Mesendoderm (in vitro differentiated cells): ENCODE results near the gene SPDYE16.
"Not testable (repeated sequence)": the region's sequence is repeated elsewhere in the genome, so short reads cannot be mapped to it uniquely, and the experiment has no call there.

Source experiments
- DNase-seq: peaks from one replicate; pipeline ENCODE4 v3.0.0; 2013
- H2AK5ac ChIP-seq: 2 replicates; pipeline ENCODE4 v1.6.1; 2013; ENCODE audit warnings: low read length, inconsistent platforms
- H2BK120ac ChIP-seq: 2 replicates; pipeline ENCODE4 v1.6.1; 2013; ENCODE audit warnings: low read depth, mild to moderate bottlenecking, low read length, moderate library complexity, mixed read lengths
- H2BK15ac ChIP-seq: replicated peaks from 2 replicates; pipeline ENCODE4 v1.6.1; 2013; ENCODE audit warnings: low read depth, mild to moderate bottlenecking, moderate library complexity
- H2BK5ac ChIP-seq: 2 replicates; pipeline ENCODE4 v1.6.1; 2013; ENCODE audit warnings: low read length, inconsistent platforms
- H3K18ac ChIP-seq: 2 replicates; pipeline ENCODE4 v1.6.1; 2013; ENCODE audit warnings: mild to moderate bottlenecking, low read length, mixed read lengths
- H3K23ac ChIP-seq: one replicate; pipeline ENCODE4 v1.6.1; 2013; ENCODE audit warnings: low read length
- H3K27ac ChIP-seq: 2 replicates; pipeline ENCODE4 v1.5.1; 2013; ENCODE audit warnings: low read depth, mild to moderate bottlenecking, inconsistent platforms, low read length, moderate library complexity
- H3K27me3 ChIP-seq: 2 replicates; pipeline ENCODE4 v1.6.1; 2013; ENCODE audit warnings: low read length, control low read depth, mild to moderate bottlenecking, inconsistent platforms; ENCODE audit not compliant: insufficient read depth, poor library complexity
- H3K36me3 ChIP-seq: 2 replicates; pipeline ENCODE4 v1.6.1; 2013; ENCODE audit warnings: low read length, inconsistent platforms; ENCODE audit not compliant: control insufficient read depth, insufficient read depth
- H3K4ac ChIP-seq: one replicate; pipeline ENCODE4 v1.6.1; 2013; ENCODE audit warnings: low read depth, mild to moderate bottlenecking, low read length, moderate library complexity
- H3K4me1 ChIP-seq: 2 replicates; pipeline ENCODE4 v1.6.1; 2013; ENCODE audit warnings: low read depth, low read length, inconsistent platforms; ENCODE audit not compliant: control insufficient read depth
- H3K4me2 ChIP-seq: 2 replicates; pipeline ENCODE4 v1.6.1; 2013; ENCODE audit warnings: low read length
- H3K4me3 ChIP-seq: 2 replicates; pipeline ENCODE4 v1.5.1; 2013; ENCODE audit warnings: mild to moderate bottlenecking, low read length
- H3K56ac ChIP-seq: one replicate; pipeline ENCODE4 v1.6.1; 2013; ENCODE audit warnings: low read length
- H3K79me1 ChIP-seq: 2 replicates; pipeline ENCODE4 v1.6.1; 2013; ENCODE audit warnings: low read length, inconsistent platforms
- H3K79me2 ChIP-seq: 2 replicates; pipeline ENCODE4 v1.6.1; 2013; ENCODE audit warnings: mild to moderate bottlenecking, low read length; ENCODE audit not compliant: control insufficient read depth, insufficient read depth
- H3K9ac ChIP-seq: 2 replicates; pipeline ENCODE4 v1.6.1; 2013; ENCODE audit warnings: low read length, inconsistent platforms
- H4K5ac ChIP-seq: one replicate; pipeline ENCODE4 v1.6.1; 2013; ENCODE audit warnings: low read length
- H4K8ac ChIP-seq: one replicate; pipeline ENCODE4 v1.6.1; 2013; ENCODE audit warnings: low read depth, mild to moderate bottlenecking, control low read depth, low read length, moderate library complexity
- WGBS: extraction: QIAGEN DNeasy Blood & Tissue Kit; methylation state at CpG from one replicate; pipeline ENCODE4 v1.1.7; 2013; ENCODE audit warnings: low lambda C conversion rate, missing lambda C conversion rate; ENCODE audit not compliant: insufficient coverage; ENCODE audit errors: extremely low coverage; 5-methylcytosine and 5-hydroxymethylcytosine counted together

The SPDYE16 gene

GRCh38 chr7:76499201-76499923, 43.7 kb downstream of the SPDYE16 start:
- H3K4me2 ChIP-seq, H2BK120ac ChIP-seq: not testable (repeated sequence)

GRCh38 chr7:76498583-76499200, 44.4 kb downstream of the SPDYE16 start:
- H3K56ac ChIP-seq, H3K79me1 ChIP-seq, H3K4me3 ChIP-seq, H3K9ac ChIP-seq, H2BK15ac ChIP-seq, H4K5ac ChIP-seq, H2AK5ac ChIP-seq, H3K18ac ChIP-seq, H2BK120ac ChIP-seq, DNase-seq, H4K8ac ChIP-seq, H3K23ac ChIP-seq, H3K4me1 ChIP-seq, H2BK5ac ChIP-seq, H3K27me3 ChIP-seq, H3K27ac ChIP-seq, H3K79me2 ChIP-seq, H3K4me2 ChIP-seq, H3K4ac ChIP-seq, H3K36me3 ChIP-seq: not testable (repeated sequence)
- no CpG with 5 or more reads among the region's 10 CpGs for WGBS

More at GRCh38 chr7:76499201-76499923, 43.7 kb downstream of the SPDYE16 start:
- not testable (repeated sequence) for H3K18ac ChIP-seq, H4K8ac ChIP-seq, H2BK5ac ChIP-seq, H3K9ac ChIP-seq, H2BK15ac ChIP-seq, H3K36me3 ChIP-seq, H3K27me3 ChIP-seq, H3K56ac ChIP-seq, H3K4me1 ChIP-seq, H2AK5ac ChIP-seq, H3K79me2 ChIP-seq, DNase-seq, H3K79me1 ChIP-seq, H3K4me3 ChIP-seq, H4K5ac ChIP-seq, H3K27ac ChIP-seq, H3K4ac ChIP-seq, H3K23ac ChIP-seq
- no CpG with 5 or more reads among the region's 28 CpGs for WGBS

GRCh38 chr7:76497918-76498582, 45.0 kb downstream of the SPDYE16 start:
- H2BK5ac ChIP-seq, H3K36me3 ChIP-seq, H4K8ac ChIP-seq, H4K5ac ChIP-seq, H3K4me2 ChIP-seq, H2BK120ac ChIP-seq, H3K4me1 ChIP-seq, H3K9ac ChIP-seq, H3K56ac ChIP-seq, H3K27ac ChIP-seq, H3K27me3 ChIP-seq, H2AK5ac ChIP-seq, H3K18ac ChIP-seq, DNase-seq, H3K79me2 ChIP-seq, H3K23ac ChIP-seq, H3K4me3 ChIP-seq, H3K4ac ChIP-seq, H3K79me1 ChIP-seq, H2BK15ac ChIP-seq: not testable (repeated sequence)
- no CpG with 5 or more reads among the region's 27 CpGs for WGBS

DNA sequence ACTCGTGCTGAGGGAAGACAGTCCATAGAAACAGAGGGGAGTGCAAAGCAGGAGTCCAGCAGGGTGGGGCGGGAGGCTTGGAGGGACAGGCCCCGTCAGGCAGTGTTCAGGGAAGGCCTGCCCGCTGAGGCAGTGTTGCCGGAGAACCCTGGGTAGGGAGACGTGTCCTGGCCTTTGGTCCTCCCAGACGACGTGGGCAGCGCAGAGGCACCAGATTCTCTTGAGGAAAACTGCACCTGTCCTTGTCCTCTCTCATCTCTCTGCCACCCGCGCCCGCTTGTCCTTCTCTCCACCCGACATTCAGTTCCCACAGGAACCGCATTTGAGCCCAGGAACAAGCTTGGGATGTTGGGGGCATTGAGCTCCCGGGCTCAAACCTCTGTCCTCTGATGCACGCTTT, 47.4 kb downstream of the SPDYE16 start:
- H4K5ac ChIP-seq, H4K8ac ChIP-seq: not testable (repeated sequence)

GRCh38 chr7:76492139-76492538, 51.0 kb downstream of the SPDYE16 start:
- not testable (repeated sequence) for H3K4ac ChIP-seq

More for the DNA sequence above, 47.4 kb downstream of the SPDYE16 start:
- not testable (repeated sequence) for H3K4me2 ChIP-seq, H3K79me2 ChIP-seq, H3K27ac ChIP-seq, H3K18ac ChIP-seq, H3K36me3 ChIP-seq, H3K9ac ChIP-seq, H2BK5ac ChIP-seq, H3K79me1 ChIP-seq, H3K4ac ChIP-seq, DNase-seq, H2BK120ac ChIP-seq, H2AK5ac ChIP-seq, H3K56ac ChIP-seq, H2BK15ac ChIP-seq, H3K27me3 ChIP-seq, H3K4me1 ChIP-seq, H3K4me3 ChIP-seq, H3K23ac ChIP-seq
- WGBS: no CpG with 5 or more reads among the region's 16 CpGs

More at GRCh38 chr7:76492139-76492538, 51.0 kb downstream of the SPDYE16 start:
- H2BK15ac ChIP-seq, H3K79me1 ChIP-seq, H4K5ac ChIP-seq, H2BK120ac ChIP-seq, H3K79me2 ChIP-seq, H4K8ac ChIP-seq, H3K4me3 ChIP-seq, H3K36me3 ChIP-seq, DNase-seq, H3K4me1 ChIP-seq, H3K4me2 ChIP-seq, H2BK5ac ChIP-seq, H2AK5ac ChIP-seq, H3K27me3 ChIP-seq, H3K9ac ChIP-seq, H3K23ac ChIP-seq, H3K56ac ChIP-seq, H3K18ac ChIP-seq, H3K27ac ChIP-seq: not testable (repeated sequence)
- WGBS: no CpG with 5 or more reads among the region's 10 CpGs
